HG03064 (cell line): ENCODE data around the gene LY86.
A peak's percentile ranks its signal among the peaks of the same experiment; 100 is the strongest.
"Not testable (repeated sequence)": the region's sequence is repeated elsewhere in the genome, so short reads cannot be mapped to it uniquely, and the experiment has no call there.

Source experiments
- ATAC-seq: cut with Tn5 transposase; IDR thresholded peaks from one replicate; pipeline ENCODE4 v1.9.1; 2021; ENCODE audit warnings: low read depth; ENCODE audit not compliant: unreplicated experiment

LY86 gene

GRCh38 chr6:6595025-6595424 is 6.5 kb downstream of the LY86 start:
- ATAC-seq = no peak

DNA sequence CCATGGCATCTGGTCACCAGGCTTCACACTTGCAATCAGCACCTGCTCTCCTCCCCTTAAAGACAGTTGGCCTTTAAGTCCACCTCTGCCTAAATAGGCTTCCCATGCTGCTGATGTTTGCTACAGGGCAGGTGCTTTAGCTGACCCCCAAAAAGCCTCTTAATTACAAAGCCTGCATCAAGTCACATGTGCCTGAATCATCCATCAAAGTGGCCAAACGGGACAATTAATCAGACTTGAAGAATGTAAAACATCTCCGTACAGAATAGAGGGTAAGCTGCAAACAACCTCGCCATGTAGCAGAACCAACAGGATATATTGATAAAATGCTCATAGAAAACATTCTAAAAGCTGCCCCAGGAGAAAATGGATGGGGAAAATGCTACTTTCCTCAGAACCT is 7.4 kb downstream of the LY86 start:
- no peak for ATAC-seq

DNA sequence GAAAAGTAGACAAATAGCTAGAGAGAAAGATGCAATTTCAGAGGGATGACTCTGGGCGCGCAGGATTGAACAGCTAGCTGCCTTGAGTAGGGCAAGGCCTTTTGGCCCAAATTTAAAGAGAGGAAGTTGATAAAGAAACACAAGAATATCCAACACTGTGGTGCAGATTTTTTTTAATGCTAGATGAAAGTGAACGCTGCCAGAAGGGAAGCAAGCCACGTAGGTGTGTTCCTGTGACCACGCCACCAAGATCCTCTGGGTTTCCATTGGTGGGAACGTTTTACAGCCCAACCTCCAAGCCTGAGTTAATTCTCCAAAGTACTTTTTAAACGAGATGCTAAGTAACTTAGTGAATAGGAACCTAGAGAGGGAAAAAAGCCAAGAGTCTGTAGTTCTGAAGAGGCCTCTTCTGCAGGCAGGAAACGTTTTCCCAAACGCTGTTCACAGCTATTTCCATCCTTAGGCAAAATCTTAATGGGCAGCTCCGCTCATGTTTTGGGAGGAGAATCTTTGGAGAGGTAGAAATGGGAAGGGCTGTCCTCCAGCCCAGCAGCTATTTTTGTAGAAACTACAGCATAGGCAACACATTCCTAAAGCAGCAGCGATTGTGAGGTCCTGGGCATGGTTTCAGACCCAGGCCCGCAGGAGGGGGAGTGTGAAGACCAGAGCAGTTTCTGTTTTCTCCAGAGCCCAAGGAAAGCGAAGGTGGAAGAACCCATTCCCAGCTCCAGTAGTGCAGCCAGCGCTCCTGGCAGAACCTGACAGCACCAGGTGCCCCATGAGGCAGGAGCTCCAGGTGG is 8.2 kb downstream of the LY86 start:
- no peak for ATAC-seq

DNA sequence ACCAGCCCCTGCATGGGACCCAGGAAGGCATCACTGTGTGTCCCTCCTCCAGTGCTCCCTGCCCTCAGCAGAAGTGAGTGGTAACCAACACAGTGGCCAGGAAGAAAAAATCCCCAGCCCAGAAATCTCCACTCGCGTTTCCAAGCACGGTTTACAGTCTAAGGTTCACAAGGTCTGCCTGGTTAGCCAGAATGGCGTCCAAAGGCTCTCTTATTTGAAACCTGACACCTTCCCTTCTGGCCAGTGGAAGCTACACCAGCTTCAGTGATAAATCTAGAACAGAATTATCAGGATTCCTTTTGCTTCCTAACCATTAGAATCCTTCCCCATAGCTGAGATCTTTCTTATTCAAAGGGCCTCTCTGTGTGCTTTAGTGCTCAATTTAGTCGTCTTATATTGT is 9.2 kb downstream of the LY86 start:
- ATAC-seq = no peak

DNA sequence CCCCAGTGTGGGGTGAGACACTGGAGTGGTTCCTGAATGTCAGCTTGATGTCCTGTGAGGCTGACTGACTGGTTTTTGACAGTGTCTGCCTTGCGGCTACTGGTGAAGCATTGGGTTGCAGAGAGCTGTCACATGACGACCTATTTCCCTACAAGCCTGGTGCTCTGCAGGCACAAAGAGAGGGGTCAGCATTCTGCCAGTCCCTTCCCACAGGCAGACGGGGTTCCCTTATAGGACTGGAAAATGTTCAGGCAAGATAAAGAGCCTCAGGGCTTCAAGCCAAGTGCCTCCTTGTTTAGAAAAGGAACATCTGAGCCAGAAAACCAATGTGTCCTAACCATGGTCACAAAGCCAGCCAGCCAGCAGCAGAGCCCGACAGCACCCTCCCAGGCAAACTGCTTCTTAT is 11.0 kb downstream of the LY86 start:
- ATAC-seq = no peak

GRCh38 chr6:6600875-6601274 is 12.4 kb downstream of the LY86 start:
- no peak for ATAC-seq

DNA sequence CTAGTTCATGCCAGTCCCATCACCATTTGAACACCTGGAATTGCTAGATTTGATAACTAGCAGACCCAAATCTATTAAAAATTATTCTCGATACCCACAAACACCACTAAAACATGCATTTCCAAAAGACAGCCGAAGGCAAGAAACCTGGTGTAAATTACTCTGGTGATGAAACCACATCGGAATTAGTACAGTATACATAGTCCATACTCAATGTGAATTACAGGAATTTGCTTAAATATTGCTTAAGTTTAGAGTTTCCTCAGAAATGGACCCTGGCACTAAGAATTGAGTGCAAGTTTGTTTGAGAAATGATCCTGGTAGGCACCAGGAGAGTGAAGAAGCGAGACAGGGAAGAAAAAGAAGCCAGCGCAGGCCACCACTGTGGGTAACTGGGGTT is 13.7 kb downstream of the LY86 start:
- ATAC-seq = no peak

- no peak for ATAC-seq
Observed at GRCh38 chr6:6603317-6603716, 14.8 kb downstream of the LY86 start.

- no peak for ATAC-seq
Observed at GRCh38 chr6:6604015-6604414, 15.5 kb downstream of the LY86 start.

GRCh38 chr6:6604566-6604965 is 16.0 kb downstream of the LY86 start:
- no peak for ATAC-seq

DNA sequence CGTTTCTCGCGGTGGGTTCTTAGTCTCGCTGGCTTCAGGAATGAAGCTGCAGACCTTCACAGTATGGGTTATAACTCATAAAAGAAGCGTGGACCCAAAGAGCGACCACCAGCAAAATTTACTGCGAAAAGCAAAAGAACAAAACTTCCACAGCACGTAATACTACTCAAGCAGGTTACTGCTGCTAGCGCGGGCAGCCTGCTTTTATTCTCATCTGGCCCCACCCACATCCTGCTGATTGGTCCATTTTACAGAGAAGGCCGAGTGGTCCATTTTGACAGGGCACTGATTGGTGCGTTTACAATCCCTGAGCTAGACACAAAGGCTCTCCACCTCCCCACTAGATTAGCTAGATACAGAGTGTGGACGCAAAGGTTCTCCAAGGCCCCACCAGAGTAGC is 17.4 kb downstream of the LY86 start:
- ATAC-seq = no peak

- ATAC-seq = not testable (repeated sequence)
Observed at GRCh38 chr6:6606391-6607030, 18.0 kb downstream of the LY86 start.

DNA sequence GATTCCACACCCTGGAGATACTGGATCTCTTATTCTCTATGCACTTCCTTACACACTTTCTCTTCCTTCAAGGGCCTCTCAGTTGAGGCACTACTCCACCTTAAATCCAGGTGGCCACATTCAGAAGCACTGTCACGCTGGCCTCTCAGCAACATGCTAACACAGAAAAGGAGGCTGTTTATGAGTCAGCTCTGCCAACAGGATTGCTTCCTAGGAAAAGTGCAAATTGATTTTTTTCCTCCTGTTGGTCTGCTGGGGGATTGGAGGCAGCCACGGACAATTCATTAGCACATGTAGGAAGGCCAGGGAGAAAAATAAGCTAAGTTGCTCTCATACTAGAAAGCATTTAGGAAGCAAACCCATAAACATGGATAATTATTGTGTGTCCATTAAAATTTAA is 20.9 kb downstream of the LY86 start:
- no peak for ATAC-seq

- peak; percentile 96 for ATAC-seq
Observed at GRCh38 chr6:6610031-6610591, 21.6 kb downstream of the LY86 start.

DNA sequence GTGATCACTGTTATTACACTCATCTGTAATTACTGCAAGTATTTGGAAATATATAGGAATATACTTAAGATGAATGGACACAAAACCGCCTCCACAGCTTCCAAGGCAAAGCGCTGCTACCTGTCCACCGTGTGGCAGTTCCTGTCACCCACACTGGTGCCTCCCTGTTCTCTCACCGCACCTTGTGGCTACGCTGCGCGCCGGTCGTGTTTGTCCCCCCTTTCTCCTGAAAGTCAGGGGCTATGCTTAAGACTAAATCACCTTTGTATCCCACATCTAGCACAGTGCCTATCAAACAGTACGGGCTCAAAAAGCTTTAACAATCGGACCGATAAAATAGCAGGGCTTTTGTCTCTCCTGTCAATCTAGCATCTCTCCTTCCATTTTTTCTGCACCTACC is 23.0 kb downstream of the LY86 start:
- ATAC-seq = no peak

DNA sequence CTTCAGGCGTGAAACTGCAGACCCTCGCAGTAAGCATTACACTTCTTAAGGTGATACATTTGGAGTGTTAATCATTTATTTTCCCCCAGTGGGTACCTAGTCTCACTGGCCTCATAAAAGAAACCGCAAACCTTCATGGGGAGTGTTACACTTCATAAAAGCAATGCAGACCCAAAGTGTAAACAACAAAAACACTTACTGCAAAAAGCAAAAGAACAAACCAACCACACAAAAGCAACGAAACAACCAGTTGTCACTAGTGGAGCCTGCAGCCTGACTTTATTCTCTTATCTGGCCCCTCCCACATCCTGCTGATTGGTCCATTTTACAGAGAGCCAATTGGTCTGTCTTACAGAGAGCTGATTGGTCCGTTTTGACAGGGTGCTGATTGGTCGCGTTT is 23.8 kb downstream of the LY86 start:
- ATAC-seq = no peak

GRCh38 chr6:6613103-6613718 is 24.7 kb downstream of the LY86 start:
- not testable (repeated sequence) for ATAC-seq

DNA sequence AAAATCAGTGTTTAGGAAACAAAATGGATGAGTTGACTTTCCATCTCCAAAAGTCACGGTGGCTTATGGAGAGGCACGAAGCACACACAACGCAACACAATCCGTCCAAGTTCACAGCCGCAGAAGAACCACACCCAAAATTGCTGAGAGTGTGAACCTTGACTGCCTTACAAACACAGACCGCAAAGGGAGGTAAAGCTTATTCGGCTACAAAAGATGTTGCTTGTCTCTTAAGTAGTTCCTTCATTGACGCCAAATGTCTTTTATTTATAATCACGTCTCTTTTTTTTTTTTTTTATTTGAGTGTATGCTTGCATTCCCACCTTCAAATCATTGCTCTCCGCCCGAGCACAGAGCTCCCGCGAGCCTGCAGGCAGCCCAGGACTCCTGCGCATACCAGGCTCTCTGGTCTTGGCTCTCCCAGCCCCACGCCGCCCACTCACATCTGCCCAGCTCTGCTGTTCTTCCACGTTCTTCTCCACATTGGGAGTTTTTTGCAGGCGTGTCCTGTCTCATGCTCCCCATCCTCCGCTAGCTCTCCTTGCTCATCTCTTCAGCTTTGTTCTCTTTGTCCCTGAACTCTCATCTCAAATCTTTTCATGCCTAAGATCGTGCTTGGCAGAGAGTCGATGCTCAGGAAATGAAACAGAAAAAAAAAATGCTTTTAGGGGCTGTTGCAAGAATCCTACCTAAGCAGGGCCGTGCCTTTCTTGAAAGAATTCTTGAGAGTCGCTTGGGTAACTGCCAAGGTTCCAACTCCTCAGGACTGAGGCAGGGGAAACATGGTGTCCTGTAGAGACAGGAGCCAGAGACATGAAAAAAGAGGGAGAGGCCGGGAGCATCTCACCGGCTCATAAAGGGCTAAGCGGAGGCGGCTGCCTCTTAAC is 25.8 kb downstream of the LY86 start:
- ATAC-seq = no peak

- ATAC-seq = no peak
Observed at GRCh38 chr6:6614983-6615349, 26.4 kb downstream of the LY86 start.

GRCh38 chr6:6616656-6617055 is 28.1 kb downstream of the LY86 start:
- no peak for ATAC-seq
